Ovary (tissue), 3 donors: ENCODE data around the gene FRMD3.

Experiments
- CTCF ChIP-seq, 3 donors: fragments of 450-650 bp in 2 of 3; fragments of 200-600 bp in 1 of 3; IDR thresholded peaks; one replicate each; pipeline versions ENCODE4 v1.5.1 to v1.8.0; 2016 to 2022; ENCODE audit warnings: antibody characterized with exemption in 3 of 3, mild to moderate bottlenecking in 1 of 3
- EP300 ChIP-seq: sonication (generic); formaldehyde crosslinking; IDR thresholded peaks from one replicate; pipeline ENCODE4 v1.6.1; 2017; ENCODE audit warnings: antibody characterized with exemption
- POLR2A ChIP-seq: fragments of 450-650 bp; IDR thresholded peaks from one replicate; pipeline ENCODE4 v1.6.1; 2017; ENCODE audit warnings: antibody characterized with exemption, mild to moderate bottlenecking, moderate library complexity
- donor health status: DM: no; HTN: no; CAD: no.

DNA sequence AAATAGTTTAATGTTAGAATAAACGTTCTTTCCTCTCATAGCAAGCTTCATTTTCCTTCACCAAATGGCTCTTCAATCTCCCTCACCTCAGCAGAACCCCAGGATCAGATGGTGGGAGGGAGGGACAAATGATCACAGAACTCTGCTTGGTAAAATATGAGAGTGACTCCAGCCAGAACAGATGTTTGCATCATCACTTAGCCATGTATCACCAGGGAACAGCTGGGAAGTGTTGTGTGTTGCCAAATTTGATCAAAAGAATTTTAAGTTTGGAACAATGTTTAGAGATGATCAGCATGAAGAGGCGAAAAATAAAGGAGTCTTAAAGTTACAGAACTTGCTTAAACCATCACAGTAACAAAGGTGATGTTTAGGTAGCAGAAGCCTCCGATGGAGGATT is 115.7 kb downstream of the FRMD3 start:
- TF ChIP-seq CTCF (IDR thresholded peaks at IDR 0.05), result no peak
- no peak for TF ChIP-seq POLR2A
- TF ChIP-seq EP300, result no peak
